GM23338 (cell line): Measurements from ENCODE around the gene PTGDS. TPM values are rescaled to one million over a fixed set of nuclear protein-coding genes. Genes with fewer than 3 reads are reported as not detected.

ENCODE experiments used
- ATAC-seq: fragments of 200-7000 bp; cut with Tn5 transposase; 3 replicates; pipeline ENCODE4 v1.9.1; 2020
- DNase-seq: peaks from one replicate; pipeline ENCODE4 v3.0.0-alpha.2; 2015; ENCODE audit warnings: low spot score
- H2AFZ ChIP-seq: fragments of 200-600 bp; sonication (generic); 2 replicates; pipeline ENCODE4 v1.8.0; 2016; ENCODE audit warnings: antibody characterized with exemption, mild to moderate bottlenecking, moderate library complexity
- H3F3A ChIP-seq: fragments of 200-600 bp; sonication (generic); replicated peaks from 2 replicates; pipeline ENCODE4 v1.8.0; 2017; ENCODE audit warnings: antibody characterized with exemption, mixed run types, low read depth
- H3K27ac ChIP-seq: fragments of 200-600 bp; sonication (generic); 2 replicates; pipeline ENCODE4 v1.6.1; 2016; ENCODE audit warnings: low read depth
- H3K27me3 ChIP-seq: fragments of 200-600 bp; sonication (generic); 2 replicates; pipeline ENCODE4 v1.8.0; 2016; ENCODE audit warnings: mild to moderate bottlenecking, mixed run types, moderate library complexity; ENCODE audit not compliant: insufficient read depth
- H3K36me3 ChIP-seq: fragments of 200-600 bp; sonication (generic); 2 replicates; pipeline ENCODE4 v1.8.0; 2016; ENCODE audit warnings: mild to moderate bottlenecking; ENCODE audit not compliant: insufficient read depth
- H3K4me1 ChIP-seq: fragments of 200-600 bp; sonication (generic); 2 replicates; pipeline ENCODE4 v1.8.0; 2016; ENCODE audit warnings: mild to moderate bottlenecking, moderate library complexity; ENCODE audit not compliant: insufficient read depth
- H3K4me2 ChIP-seq: fragments of 200-600 bp; sonication (generic); 2 replicates; pipeline ENCODE4 v1.7.1; 2017; ENCODE audit warnings: mixed run types
- H3K4me3 ChIP-seq: fragments of 200-600 bp; sonication (generic); 2 replicates; pipeline ENCODE4 v1.6.1; 2016; ENCODE audit warnings: mixed run types
- H3K79me2 ChIP-seq: fragments of 200-600 bp; sonication (generic); replicated peaks from 2 replicates; pipeline ENCODE4 v1.8.0; 2017; ENCODE audit warnings: mild to moderate bottlenecking; ENCODE audit not compliant: insufficient read depth
- H3K9me2 ChIP-seq: fragments of 200-600 bp; sonication (generic); 2 replicates; pipeline ENCODE4 v1.8.0; 2017; ENCODE audit not compliant: insufficient read depth
- H4K20me1 ChIP-seq: fragments of 200-600 bp; sonication (generic); replicated peaks from 2 replicates; pipeline ENCODE4 v1.8.0; 2017; ENCODE audit warnings: mild to moderate bottlenecking; ENCODE audit not compliant: insufficient read depth
- H3K27ac Mint-ChIP-seq: 2 replicates; pipeline ENCODE4 v1.8.0; 2020; ENCODE audit warnings: inconsistent platforms, mild to moderate bottlenecking, moderate library complexity, mixed read lengths
- H3K27me3 Mint-ChIP-seq: 3 replicates; pipeline ENCODE4 v1.8.0; 2022; ENCODE audit warnings: low read depth, mild to moderate bottlenecking, moderate library complexity, mixed read lengths, inconsistent platforms; ENCODE audit not compliant: insufficient read depth, poor library complexity
- H3K36me3 Mint-ChIP-seq: 3 replicates; pipeline ENCODE4 v1.8.0; 2021; ENCODE audit warnings: low read depth, mild to moderate bottlenecking, inconsistent platforms, moderate library complexity, mixed read lengths
- H3K4me1 Mint-ChIP-seq: 3 replicates; pipeline ENCODE4 v1.8.0; 2020; ENCODE audit warnings: mild to moderate bottlenecking, inconsistent platforms, mixed read lengths
- H3K4me3 Mint-ChIP-seq: 3 replicates; pipeline ENCODE4 v1.8.0; 2021; ENCODE audit warnings: moderate library complexity, mild to moderate bottlenecking, inconsistent platforms, mixed read lengths
- H3K9me3 Mint-ChIP-seq: 3 replicates; pipeline ENCODE4 v1.8.0; 2020; ENCODE audit warnings: moderate library complexity, mild to moderate bottlenecking, inconsistent platforms, mixed read lengths
- CREB1 ChIP-seq: fragments of 250-450 bp; sonication (Bioruptor Pico); IDR thresholded peaks from 2 replicates; pipeline ENCODE4 v1.5.0; 2020; ENCODE audit warnings: low read depth, mild to moderate bottlenecking, moderate library complexity
- CTCF ChIP-seq, 2 experiments: fragments of 200-600 bp in 1 of 2; sonication (generic) in 1 of 2; conservative IDR thresholded peaks; 2 replicates each; pipeline versions ENCODE4 v1.5.1 to v1.6.1; 2016 to 2017; ENCODE audit warnings: antibody characterized with exemption in 2 of 2, low read depth in 2 of 2, mild to moderate bottlenecking in 2 of 2, moderate library complexity in 1 of 2
- ETS1 ChIP-seq: IDR thresholded peaks from 2 replicates; pipeline ENCODE4 v1.6.1; 2016; ENCODE audit warnings: antibody characterized with exemption
- EZH2 ChIP-seq: fragments of 200-600 bp; sonication (generic); IDR thresholded peaks from one replicate; pipeline ENCODE4 v1.8.0; 2017; ENCODE audit warnings: antibody characterized with exemption, mild to moderate bottlenecking, low read depth; ENCODE audit not compliant: unreplicated experiment
- EZH2phosphoT487 ChIP-seq: fragments of 200-600 bp; sonication (generic); IDR thresholded peaks from one replicate; pipeline ENCODE4 v1.8.1; 2018; ENCODE audit warnings: antibody characterized with exemption; ENCODE audit not compliant: unreplicated experiment
- JUNB ChIP-seq: IDR thresholded peaks from one replicate; pipeline ENCODE4 v1.6.1; 2016; ENCODE audit warnings: antibody characterized with exemption; ENCODE audit not compliant: unreplicated experiment
- NANOG ChIP-seq: IDR thresholded peaks from 2 replicates; pipeline ENCODE4 v1.6.1; 2016; ENCODE audit warnings: antibody characterized with exemption, borderline replicate concordance
- POLR2AphosphoS5 ChIP-seq: IDR thresholded peaks from 2 replicates; pipeline ENCODE4 v1.6.1; 2016; ENCODE audit warnings: antibody characterized with exemption, low read depth
- REST ChIP-seq: IDR thresholded peaks from one replicate; pipeline ENCODE4 v1.6.1; 2018; ENCODE audit warnings: antibody characterized with exemption; ENCODE audit not compliant: unreplicated experiment
- STAT1 ChIP-seq: IDR thresholded peaks from one replicate; pipeline ENCODE4 v1.6.1; 2016; ENCODE audit warnings: antibody characterized with exemption; ENCODE audit not compliant: unreplicated experiment
- ZNF114 ChIP-seq: fragments of 250-450 bp; sonication (Bioruptor Pico); IDR thresholded peaks from 2 replicates; pipeline ENCODE4 v1.5.0; 2020; ENCODE audit warnings: mild to moderate bottlenecking, moderate library complexity
- ZNF331 ChIP-seq: fragments of 250-450 bp; sonication (Bioruptor Pico); IDR thresholded peaks from 2 replicates; pipeline ENCODE4 v1.5.0; 2020; ENCODE audit warnings: low read depth, mild to moderate bottlenecking, moderate library complexity
- ZNF462 ChIP-seq: fragments of 250-450 bp; sonication (Bioruptor Pico); IDR thresholded peaks from 2 replicates; pipeline ENCODE4 v1.5.0; 2020; ENCODE audit warnings: mild to moderate bottlenecking, moderate library complexity
- polyA plus RNA-seq: library from polyadenylated mRNA; unstranded; fragments of >200 nt; fragmentation: Nextera tagmentation; extraction: Ambion mirVana; gene quantifications from 2 replicates; pipeline ENCODE4 v1.2.1, GENCODE V29; 2016
- total RNA-seq: library from RNA; depleted of rRNA; stranded (reverse); fragments of >200 nt; shearing (Covaris generic); gene quantifications from 2 replicates; pipeline ENCODE4 v1.2.3, GENCODE V29; 2014

PTGDS gene
- total and polyA plus RNA-seq, 2 experiments from 2014 or later, result 1.9 to 3.1 TPM

GRCh38 chr9:136939996-136940525 is 37.2 kb upstream of the PTGDS start:
- H3K79me2 ChIP-seq, result 0 out of 2 replicates have a peak, but pooled peaks cover 5% of the 10 kb centered on the region
- H4K20me1 ChIP-seq, result peaks cover 12% of the 10 kb centered on the region
- no peaks in the 10 kb centered on the region for H3K27me3 ChIP-seq
- Mint-ChIP-seq H3K4me1 (peaks cover 5% of the 10 kb centered on the region), H3K4me3 (no peak overlapping the region), H3K9me3 (no peaks in the 10 kb centered on the region), H3K27me3 (peaks cover 10% of the 10 kb centered on the region), H3K36me3 (peaks cover 40% of the 10 kb centered on the region), H3K27ac (no peak overlapping the region)
- H3K27ac ChIP-seq, result no peak overlapping the region
- no peaks in the 10 kb centered on the region; the same call in 1 of the 2 replicates for H3K4me1 ChIP-seq
- H3K4me3 ChIP-seq, result no peak overlapping the region
- no peak overlapping the region for H3K4me2 ChIP-seq
- ATAC-seq, result no peak
- no peaks in the 10 kb centered on the region for H3K9me2 ChIP-seq
- DNase-seq, result no peak
- no peak overlapping the region for H2AFZ ChIP-seq
- 0 out of 2 replicates have a peak, but pooled peaks cover 3% of the 10 kb centered on the region for H3F3A ChIP-seq
- no peaks in the 10 kb centered on the region for H3K36me3 ChIP-seq
- TF ChIP-seq POLR2AphosphoS5 (no peak), JUNB (no peak), STAT1 (no peak), CREB1 (CRISPR knock-in tag) (no peak), ZNF462 (no peak), ZNF331 (no peak), ETS1 (no peak), REST (no peak), NANOG (no peak), EZH2 (no peak), EZH2phosphoT487 (no peak), CTCF (conservative IDR thresholded peaks at IDR 0.05; ENCODE audit: low read depth in 2 of 2) (no peak), ZNF114 (CRISPR knock-in tag) (no peak)
